ENCODE data around the gene FSTL5. TPM values are rescaled to one million over a fixed set of nuclear protein-coding genes. Genes with fewer than 3 reads are reported as not detected.

Gene FSTL5
- total RNA-seq, 1 experiment from 2014 or later, result not detected

- Histone ChIP-seq H3K4me2 (ENCODE audit: insufficient read depth, insufficient read length, low read length) (no peak overlapping the region), H3K18ac (ENCODE audit: insufficient read length, low read depth, low read length) (no peak overlapping the region), H2BK15ac (ENCODE audit: low read depth, low read length) (no peak overlapping the region), H3K23ac (ENCODE audit: insufficient read length, low read depth, low read length) (no peak overlapping the region), H2AK5ac (ENCODE audit: insufficient read length, low read length) (no peak overlapping the region), H2BK12ac (ENCODE audit: insufficient read length, low read depth, low read length) (no peak overlapping the region), H4K8ac (replicated peaks; ENCODE audit: insufficient read length, low read depth, low read length) (no peak overlapping the region), H4K20me1 (ENCODE audit: control insufficient read depth, insufficient read depth, insufficient read length) (no peaks in the 10 kb centered on the region), H3K23me2 (ENCODE audit: insufficient read length, low read depth, low read length, poor library complexity, severe bottlenecking) (no peaks in the 10 kb centered on the region), H3K79me1 (ENCODE audit: insufficient read depth, low read depth, low read length, poor library complexity, severe bottlenecking) (no peaks in the 10 kb centered on the region), H2BK20ac (ENCODE audit: low read depth, low read length, poor library complexity, severe bottlenecking) (no peak overlapping the region), H2AFZ (ENCODE audit: low read length) (no peak overlapping the region), H4K5ac (ENCODE audit: insufficient read length, low read depth, low read length) (no peak overlapping the region), H3K79me2 (ENCODE audit: insufficient read depth, low read length) (no peaks in the 10 kb centered on the region), H4K91ac (ENCODE audit: insufficient read length, low read depth, low read length) (no peak overlapping the region), H2BK120ac (ENCODE audit: low read depth, low read length, poor library complexity, severe bottlenecking) (no peak overlapping the region), H3K27ac (ENCODE audit: insufficient read length, low read depth, low read length) (no peak overlapping the region), H3K9ac (ENCODE audit: extremely low read depth, insufficient read length, low read length) (no peak overlapping the region), H3K27me3 (ENCODE audit: insufficient read depth, low read length) (no peaks in the 10 kb centered on the region), H3T11ph (ENCODE audit: low read length) (no peak overlapping the region), H3K56ac (ENCODE audit: insufficient read length, low read depth, low read length) (no peak overlapping the region), H3K4me1 (ENCODE audit: insufficient read depth, low read length) (no peaks in the 10 kb centered on the region), H3K4ac (ENCODE audit: low read depth, low read length) (no peak overlapping the region), H3K14ac (ENCODE audit: insufficient read depth, low read length) (no peak overlapping the region), H3K9me3 (ENCODE audit: control insufficient read depth, low read depth, low read length) (no peaks in the 10 kb centered on the region), H2BK5ac (ENCODE audit: insufficient read length, low read length) (no peak overlapping the region)
- Mint-ChIP-seq H3K4me1 (peaks cover 4 to 6% of the 10 kb centered on the region in 2 experiments; a peak in 3 of 4 replicates), H3K27ac (peak overlapping the region in 1 of 3 experiments; percentile 62; a peak in 2 of 7 replicates), H3K36me3 (ENCODE audit: insufficient read depth in 1 of 3, low read depth in 3 of 3) (no peaks in the 10 kb centered on the region), H3K9me3 (no peaks in the 10 kb centered on the region), H3K4me3 (no peak overlapping the region), H3K27me3 (ENCODE audit: low read depth) (no peaks in the 10 kb centered on the region)
- WGBS (ENCODE audit: extremely low coverage, insufficient read length, low lambda C conversion rate), result no CpG with 5 or more reads among the region's 1 CpG
- no peak for TF ChIP-seq CTCF (conservative IDR thresholded peaks at IDR 0.05)
- peak; percentile 40 for DNase-seq
Observed at GRCh38 chr4:161696944-161697343, 466.9 kb downstream of the FSTL5 start.

All from H9 (cell line).